Nephron progenitor cell (in vitro differentiated cells): ENCODE measurements around the gene RIN2.

ENCODE experiments used
- DNase-seq: peaks from one replicate; pipeline ENCODE4 v3.0.0; 2021
- H3K27ac Mint-ChIP-seq: 2 replicates; pipeline ENCODE4 v1.8.0; 2021; ENCODE audit warnings: mild to moderate bottlenecking, moderate library complexity, mixed read lengths
- H3K27me3 Mint-ChIP-seq: 2 replicates; pipeline ENCODE4 v1.8.0; 2021; ENCODE audit warnings: mild to moderate bottlenecking, low read depth, mixed read lengths; ENCODE audit not compliant: poor library complexity
- H3K36me3 Mint-ChIP-seq: 2 replicates; pipeline ENCODE4 v1.8.0; 2021; ENCODE audit warnings: low read depth, mixed read lengths
- H3K4me1 Mint-ChIP-seq: 2 replicates; pipeline ENCODE4 v1.8.0; 2021; ENCODE audit warnings: mixed read lengths
- H3K4me3 Mint-ChIP-seq: 2 replicates; pipeline ENCODE4 v1.8.0; 2021; ENCODE audit warnings: mild to moderate bottlenecking, moderate library complexity, mixed read lengths
- H3K9me3 Mint-ChIP-seq: 2 replicates; pipeline ENCODE4 v1.8.0; 2021; ENCODE audit warnings: mild to moderate bottlenecking, moderate library complexity, mixed read lengths
- TF ChIP-seq, protein P1 (sequence below): fragments of 200-600 bp; sonication (generic); IDR thresholded peaks from 2 replicates; pipeline ENCODE4 v1.5.0; 2021; ENCODE audit warnings: antibody characterized with exemption

Gene RIN2

GRCh38 chr20:19713822-19714578, 44.1 kb upstream of the RIN2 start:
- Mint-ChIP-seq H3K27me3 (peaks cover 6% of the 10 kb centered on the region), H3K9me3 (peaks cover 29% of the 10 kb centered on the region), H3K4me1 (peaks cover 51% of the 10 kb centered on the region), H3K4me3 (no peak overlapping the region), H3K36me3 (peaks cover 7% of the 10 kb centered on the region), H3K27ac (peak overlapping the region; percentile 83)
- TF ChIP-seq, protein P1, sequence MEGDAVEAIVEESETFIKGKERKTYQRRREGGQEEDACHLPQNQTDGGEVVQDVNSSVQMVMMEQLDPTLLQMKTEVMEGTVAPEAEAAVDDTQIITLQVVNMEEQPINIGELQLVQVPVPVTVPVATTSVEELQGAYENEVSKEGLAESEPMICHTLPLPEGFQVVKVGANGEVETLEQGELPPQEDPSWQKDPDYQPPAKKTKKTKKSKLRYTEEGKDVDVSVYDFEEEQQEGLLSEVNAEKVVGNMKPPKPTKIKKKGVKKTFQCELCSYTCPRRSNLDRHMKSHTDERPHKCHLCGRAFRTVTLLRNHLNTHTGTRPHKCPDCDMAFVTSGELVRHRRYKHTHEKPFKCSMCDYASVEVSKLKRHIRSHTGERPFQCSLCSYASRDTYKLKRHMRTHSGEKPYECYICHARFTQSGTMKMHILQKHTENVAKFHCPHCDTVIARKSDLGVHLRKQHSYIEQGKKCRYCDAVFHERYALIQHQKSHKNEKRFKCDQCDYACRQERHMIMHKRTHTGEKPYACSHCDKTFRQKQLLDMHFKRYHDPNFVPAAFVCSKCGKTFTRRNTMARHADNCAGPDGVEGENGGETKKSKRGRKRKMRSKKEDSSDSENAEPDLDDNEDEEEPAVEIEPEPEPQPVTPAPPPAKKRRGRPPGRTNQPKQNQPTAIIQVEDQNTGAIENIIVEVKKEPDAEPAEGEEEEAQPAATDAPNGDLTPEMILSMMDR = no peak
- DNase-seq = no peak

GRCh38 chr20:19714579-19714840, 43.5 kb upstream of the RIN2 start:
- Mint-ChIP-seq H3K36me3 (peaks cover 7% of the 10 kb centered on the region), H3K9me3 (peaks cover 29% of the 10 kb centered on the region), H3K27ac (peak overlapping the region; percentile 83), H3K4me3 (no peak overlapping the region), H3K27me3 (peaks cover 10% of the 10 kb centered on the region), H3K4me1 (peaks cover 51% of the 10 kb centered on the region)
- TF ChIP-seq, protein P1 = no peak
- DNase-seq = no peak

DNA sequence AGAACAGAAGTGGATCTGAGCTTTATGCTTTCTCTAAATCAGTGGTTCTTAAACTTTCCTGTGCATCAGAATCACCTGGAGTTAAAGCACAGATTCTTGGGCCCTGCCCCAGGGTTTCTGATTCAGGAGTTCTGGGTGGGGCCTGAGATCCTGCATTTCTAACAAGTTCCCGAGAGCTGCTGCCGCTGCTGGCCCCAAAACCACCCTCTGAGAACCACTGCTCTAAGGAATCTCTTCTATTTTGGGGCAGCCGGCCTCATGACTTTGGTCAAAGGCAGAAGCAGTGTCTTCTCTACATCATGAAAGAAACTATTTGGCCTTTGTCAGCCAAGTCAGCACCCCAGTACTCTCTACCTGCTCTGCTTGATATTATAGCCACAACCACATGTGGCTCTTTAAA, 42.1 kb upstream of the RIN2 start:
- H3K4me3 Mint-ChIP-seq = no peak overlapping the region
- TF ChIP-seq, protein P1 = no peak
- peaks cover 29% of the 10 kb centered on the region for H3K9me3 Mint-ChIP-seq
- H3K27ac Mint-ChIP-seq = no peak overlapping the region
- peaks cover 51% of the 10 kb centered on the region for H3K4me1 Mint-ChIP-seq
- peaks cover 7% of the 10 kb centered on the region for H3K36me3 Mint-ChIP-seq
- peaks cover 8% of the 10 kb centered on the region for H3K27me3 Mint-ChIP-seq
- no peak for DNase-seq

GRCh38 chr20:19718880-19719279, 39.2 kb upstream of the RIN2 start:
- peaks cover 22% of the 10 kb centered on the region for H3K4me1 Mint-ChIP-seq
- H3K36me3 Mint-ChIP-seq = peaks cover 7% of the 10 kb centered on the region
- H3K4me3 Mint-ChIP-seq = no peak overlapping the region
- DNase-seq = no peak
- peaks cover 7% of the 10 kb centered on the region for H3K27me3 Mint-ChIP-seq
- TF ChIP-seq, protein P1 = no peak
- no peak overlapping the region for H3K27ac Mint-ChIP-seq
- H3K9me3 Mint-ChIP-seq = peaks cover 29% of the 10 kb centered on the region

DNA sequence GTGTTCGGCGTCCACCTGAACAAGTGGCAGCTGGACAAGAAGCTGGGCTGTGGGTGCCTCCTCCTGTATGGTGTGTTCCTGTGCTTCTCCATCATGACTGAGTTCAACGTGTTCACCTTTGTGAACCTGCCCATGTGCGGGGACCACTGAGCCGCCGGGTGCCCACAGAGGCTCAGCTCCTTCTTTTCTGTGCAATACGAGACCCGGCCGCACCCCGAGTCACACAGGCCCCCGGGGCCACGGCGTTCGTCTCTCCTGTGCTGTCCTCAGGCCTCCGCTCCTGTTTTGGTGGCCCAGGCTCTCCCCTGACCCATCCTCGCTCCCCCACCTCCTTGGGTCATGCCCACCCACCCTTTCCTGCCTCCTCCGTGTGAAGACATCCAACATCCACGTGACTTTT, 37.1 kb upstream of the RIN2 start:
- no peak overlapping the region for H3K27ac Mint-ChIP-seq
- TF ChIP-seq, protein P1 = no peak
- DNase-seq = no peak
- H3K36me3 Mint-ChIP-seq = peaks cover 7% of the 10 kb centered on the region
- peaks cover 21% of the 10 kb centered on the region for H3K9me3 Mint-ChIP-seq
- H3K27me3 Mint-ChIP-seq = peaks cover 7% of the 10 kb centered on the region
- peaks cover 10% of the 10 kb centered on the region for H3K4me1 Mint-ChIP-seq
- H3K4me3 Mint-ChIP-seq = no peak overlapping the region

DNA sequence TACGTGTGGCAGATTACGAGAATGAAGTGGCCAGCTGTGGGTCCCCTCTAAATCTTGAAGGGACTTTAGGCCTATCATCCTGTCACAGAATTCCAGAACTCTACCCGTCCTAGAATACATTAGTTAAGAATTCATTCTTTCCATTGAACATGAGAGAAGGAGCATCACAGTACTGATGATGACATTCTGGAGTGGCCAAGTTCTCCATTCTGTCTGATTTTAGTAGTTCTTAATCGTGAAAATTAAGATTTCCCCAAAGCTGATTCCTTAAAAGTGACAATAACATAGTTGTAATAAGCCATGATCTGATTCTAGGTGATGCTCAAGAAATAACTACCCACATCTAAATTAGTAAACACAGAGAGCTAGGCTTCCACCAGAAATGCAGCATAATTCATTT, 35.0 kb upstream of the RIN2 start:
- H3K4me3 Mint-ChIP-seq = no peak overlapping the region
- TF ChIP-seq, protein P1 = no peak
- peaks cover under 1% of the 10 kb centered on the region for H3K36me3 Mint-ChIP-seq
- no peak for DNase-seq
- peaks cover 10% of the 10 kb centered on the region for H3K4me1 Mint-ChIP-seq
- no peak overlapping the region for H3K27ac Mint-ChIP-seq
- H3K27me3 Mint-ChIP-seq = peaks cover 7% of the 10 kb centered on the region
- peaks cover under 1% of the 10 kb centered on the region for H3K9me3 Mint-ChIP-seq
